AG10803 (cell line): ENCODE results near the gene DOCK1.
A peak's percentile ranks its signal among the peaks of the same experiment; 100 is the strongest.

Experiments
- DNase-seq: peaks from one replicate; pipeline ENCODE4 v3.0.0; 2010; ENCODE audit warnings: low read depth
- H3K4me3 ChIP-seq: 2 replicates; pipeline ENCODE4 v1.5.1; 2011; ENCODE audit warnings: mild to moderate bottlenecking, low read length, control low read depth
- CTCF ChIP-seq: conservative IDR thresholded peaks from 2 replicates; pipeline ENCODE4 v1.5.1; 2011; ENCODE audit warnings: mild to moderate bottlenecking, low read length, control low read depth, inconsistent platforms

Gene DOCK1

DNA sequence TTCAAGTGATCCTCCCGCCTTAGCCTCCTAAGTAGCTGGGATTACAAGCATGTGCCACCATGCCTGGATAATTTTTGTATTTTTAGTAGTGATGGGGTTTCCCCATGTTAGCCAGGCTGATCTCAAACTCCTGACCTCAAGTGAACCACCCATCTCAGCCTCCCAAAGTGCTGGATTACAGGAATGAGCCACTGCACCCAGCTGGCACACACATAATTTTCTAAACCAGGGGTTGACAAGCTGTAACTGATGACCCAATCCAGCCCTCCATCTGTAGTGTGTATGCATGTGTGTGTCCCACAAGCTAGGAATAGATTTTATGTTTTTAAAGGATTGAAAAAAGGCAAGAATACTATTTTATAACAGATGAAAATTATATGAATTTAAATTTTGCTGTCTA lies 417.1 kb downstream of the DOCK1 start:
- DNase-seq, result peak; percentile 20
- no peak overlapping the region for H3K4me3 ChIP-seq
- no peak for TF ChIP-seq CTCF

- DNase-seq, result no peak
- H3K4me3 ChIP-seq, result no peak overlapping the region
- TF ChIP-seq CTCF, result no peak
Observed at GRCh38 chr10:127325506-127325905, 420.3 kb downstream of the DOCK1 start.

GRCh38 chr10:127326883-127327282 lies 421.7 kb downstream of the DOCK1 start:
- no peak for DNase-seq
- H3K4me3 ChIP-seq, result no peak overlapping the region
- TF ChIP-seq CTCF, result no peak

DNA sequence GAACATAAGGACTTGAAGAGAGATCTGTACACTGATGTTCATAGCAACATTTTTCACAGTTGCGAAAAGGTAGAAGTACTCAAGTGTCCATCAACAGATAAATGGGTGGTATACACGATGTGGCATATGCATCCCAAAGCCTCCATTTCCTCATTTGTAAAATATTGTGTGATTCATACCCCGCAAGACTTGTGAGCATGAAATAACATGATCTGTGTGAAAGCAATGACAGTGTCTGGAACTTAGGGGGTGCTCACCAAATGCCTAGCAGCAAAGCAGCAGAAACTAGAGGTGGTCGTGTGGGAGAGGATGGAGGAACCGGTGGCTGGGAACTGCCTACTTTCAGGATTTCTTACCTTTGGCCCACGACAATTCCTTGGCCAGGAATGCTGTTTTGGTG lies 426.5 kb downstream of the DOCK1 start:
- DNase-seq, result no peak
- no peak overlapping the region for H3K4me3 ChIP-seq
- no peak for TF ChIP-seq CTCF

DNA sequence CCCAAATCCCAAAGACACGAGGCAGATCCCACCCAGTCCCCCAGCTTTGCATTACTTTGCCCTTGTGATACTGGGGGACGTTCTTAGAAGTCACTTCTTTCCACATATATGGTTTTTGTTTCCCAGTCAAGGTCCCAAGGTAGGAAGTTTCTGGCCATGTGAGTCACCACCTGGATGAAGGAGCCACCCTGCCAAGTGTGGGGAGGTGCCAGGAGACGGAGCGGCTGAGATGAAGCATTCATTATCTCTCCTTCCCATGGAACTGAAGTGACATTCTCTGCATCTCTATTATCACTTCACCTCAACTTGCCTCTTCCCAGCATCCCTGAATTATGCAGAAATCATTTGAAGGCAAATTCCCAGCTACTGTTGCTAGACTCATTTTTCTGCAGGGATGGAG lies 427.4 kb downstream of the DOCK1 start:
- H3K4me3 ChIP-seq, result no peak overlapping the region
- TF ChIP-seq CTCF, result no peak
- DNase-seq, result no peak

- no peak overlapping the region for H3K4me3 ChIP-seq
- TF ChIP-seq CTCF, result no peak
- no peak for DNase-seq
Observed at GRCh38 chr10:127337801-127338200, 432.6 kb downstream of the DOCK1 start.

DNA sequence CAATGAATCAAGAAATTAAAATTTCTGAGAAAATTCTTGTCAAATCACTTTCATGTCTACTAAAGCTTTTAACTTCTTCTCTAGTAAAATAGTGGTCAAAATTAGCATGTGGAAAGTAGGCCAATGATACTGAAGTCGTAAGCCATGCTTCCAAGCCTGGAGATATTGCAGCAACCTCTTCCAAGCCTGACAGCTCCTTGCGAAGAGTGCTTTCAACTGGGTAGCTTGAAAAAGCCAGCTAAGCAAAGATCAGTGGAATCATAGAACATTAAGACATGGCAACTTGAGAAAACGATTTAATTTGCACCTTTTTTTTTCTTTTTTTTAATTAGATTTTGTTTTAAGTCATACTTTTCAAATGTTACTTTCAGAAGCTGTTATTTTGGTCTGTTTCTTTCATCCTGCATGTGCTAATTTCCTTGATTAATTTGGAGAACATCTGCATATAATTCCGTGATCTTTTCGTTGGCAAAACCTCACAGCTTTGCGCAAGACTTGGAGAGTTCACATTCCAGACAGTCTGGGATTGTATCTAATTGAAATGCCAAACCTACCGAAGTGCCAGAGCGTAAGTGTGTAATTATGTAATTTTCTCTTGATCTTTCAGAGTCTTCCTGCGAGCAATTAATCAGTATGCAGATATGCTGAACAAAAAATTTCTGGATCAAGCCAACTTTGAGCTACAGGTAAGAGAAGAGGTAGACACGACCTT lies 433.3 kb downstream of the DOCK1 start:
- TF ChIP-seq CTCF, result no peak
- no peak overlapping the region for H3K4me3 ChIP-seq
- DNase-seq, result peak; percentile 82
